ENCODE results near the gene PROKR2.

GRCh38 chr20:5362771-5363170 lies 46.0 kb upstream of the PROKR2 start:
- TF ChIP-seq POLR2AphosphoS5 (IDR thresholded peaks at IDR 0.05; ENCODE audit: borderline replicate concordance, low read depth, low read length) (no peak), FOXP2 (optimal IDR thresholded peaks at IDR 0.05; ENCODE audit: control extremely low read depth, extremely low read length, insufficient read depth) (no peak)
